Retina (tissue), 1 donor: ENCODE data around the gene ONECUT2.
A peak's percentile ranks its signal among the peaks of the same experiment; 100 is the strongest.

ENCODE experiments used
- DNase-seq: peaks from one replicate; pipeline ENCODE4 v3.0.0-alpha.2; 2016

The ONECUT2 gene

DNA sequence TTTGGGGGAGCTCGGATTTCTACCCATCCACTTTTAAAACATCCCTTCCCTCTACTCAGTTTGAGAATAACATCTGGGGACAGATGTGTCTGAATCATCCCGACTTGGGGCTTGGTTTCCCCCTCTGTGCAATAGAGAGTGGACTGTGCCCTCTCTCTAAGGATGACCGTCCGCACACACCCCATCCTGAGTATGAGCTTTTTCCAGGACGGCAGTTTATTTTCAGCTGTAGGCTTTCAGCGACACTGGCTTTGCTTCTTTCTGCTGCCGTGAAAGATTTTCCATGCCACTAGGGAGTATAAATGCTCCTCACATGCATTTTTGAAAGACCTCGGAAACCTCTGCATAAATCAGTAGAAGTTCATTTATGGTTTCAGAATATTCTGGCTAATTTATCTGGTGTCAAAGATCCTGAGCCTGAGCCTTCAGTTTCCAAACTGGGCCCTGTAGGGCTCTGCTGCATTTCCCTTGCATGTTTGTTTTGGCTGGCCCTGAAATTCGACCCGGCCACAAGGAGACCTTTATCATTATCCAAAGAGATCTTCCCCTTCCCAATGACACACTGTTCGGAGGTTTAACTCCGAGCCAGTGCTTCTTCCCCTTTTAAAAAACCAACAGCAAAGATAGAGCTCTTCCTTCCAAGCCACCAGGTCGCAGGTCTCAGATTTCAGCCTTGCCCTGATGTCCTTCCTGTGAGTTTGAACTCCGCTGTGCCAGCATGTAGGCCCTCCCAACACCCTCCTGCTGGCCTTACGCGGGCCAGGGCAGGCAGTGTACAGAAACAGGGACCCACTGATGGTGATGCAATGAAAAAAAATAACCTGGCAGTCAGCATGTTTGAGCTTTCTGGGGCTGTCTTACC, 98.1 kb downstream of the ONECUT2 start:
- peak; percentile 44 for DNase-seq

DNA sequence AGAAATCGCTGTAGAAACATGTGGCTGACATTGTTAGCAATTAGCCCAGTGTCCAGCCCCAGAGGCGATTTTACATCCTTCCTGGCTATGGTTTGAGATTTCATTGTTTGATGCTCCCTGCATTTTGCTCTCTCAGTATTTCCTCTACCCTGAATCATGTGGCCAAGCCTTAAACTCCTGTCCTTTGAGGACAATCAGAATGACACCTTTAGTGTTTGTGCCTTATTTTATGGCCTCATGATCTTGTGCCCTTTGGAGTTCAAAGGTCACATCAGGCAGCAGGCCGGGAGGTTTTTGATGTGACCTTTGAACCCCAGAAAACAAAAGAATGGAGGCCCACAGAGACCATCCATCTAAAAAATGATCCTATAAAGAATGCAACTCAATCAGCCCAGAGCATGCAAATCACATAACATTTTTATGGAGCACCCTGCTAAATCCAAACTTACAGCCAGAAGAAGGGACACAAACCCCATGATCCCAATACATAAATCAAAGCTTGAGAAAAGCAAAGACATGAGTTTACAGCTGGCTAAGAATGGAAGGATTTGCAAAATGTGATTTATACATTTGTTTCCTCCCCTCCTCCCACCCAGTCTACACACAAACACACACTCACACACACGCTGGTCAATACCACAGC, 98.8 kb downstream of the ONECUT2 start:
- no peak for DNase-seq

DNA sequence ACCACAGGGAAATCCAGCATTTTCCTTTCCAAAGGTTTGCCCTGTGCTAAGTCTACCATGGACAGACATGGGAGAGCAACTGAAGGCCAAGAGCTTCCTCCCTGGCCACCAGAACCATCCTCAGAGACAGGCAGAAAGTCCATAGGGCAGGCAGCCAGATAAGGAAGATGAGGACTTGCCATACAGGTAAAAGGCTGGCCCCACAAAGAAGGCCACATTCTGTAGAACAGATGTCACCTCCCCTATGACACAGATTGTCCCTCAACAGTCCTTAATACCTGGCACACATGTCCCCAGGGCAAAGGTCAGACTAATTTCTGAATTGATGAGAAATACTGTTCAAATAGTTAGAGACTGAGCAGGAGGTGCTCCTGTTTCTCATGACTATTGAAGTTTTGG, 99.3 kb downstream of the ONECUT2 start:
- DNase-seq = no peak

DNA sequence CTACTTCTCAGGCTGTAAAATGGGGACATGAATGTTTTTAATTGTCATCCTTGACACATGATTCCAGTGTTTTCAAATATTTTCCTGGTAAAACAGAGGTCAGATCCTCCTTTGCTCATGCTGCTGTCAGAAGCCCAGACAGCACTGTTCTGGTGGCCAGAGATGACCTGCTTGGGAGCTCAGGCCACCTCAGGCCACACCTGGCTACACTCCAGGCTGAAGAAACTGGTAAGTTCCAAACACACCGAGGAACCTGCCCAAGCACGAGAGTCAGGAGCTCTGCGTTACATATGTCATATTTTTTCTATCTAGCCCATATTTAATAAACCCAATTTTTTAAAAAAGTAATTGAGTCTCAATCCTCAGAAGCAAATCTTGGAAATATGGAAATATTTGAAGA, 103.4 kb downstream of the ONECUT2 start:
- no peak for DNase-seq

- DNase-seq = no peak
Observed at GRCh38 chr18:57539702-57540101, 104.5 kb downstream of the ONECUT2 start.
